Neural progenitor cell (in vitro differentiated cells): Measurements from ENCODE around the gene MED13L. TPM values are rescaled to one million over a fixed set of nuclear protein-coding genes. Genes with fewer than 3 reads are reported as not detected.

Source experiments
- DNase-seq: peaks from one replicate; pipeline ENCODE4 v3.0.0-alpha.2; 2016; ENCODE audit warnings: low spot score
- H2AFZ ChIP-seq: fragments of 200-600 bp; sonication (generic); replicated peaks from 2 replicates; pipeline ENCODE4 v1.6.1; 2016; ENCODE audit warnings: antibody characterized with exemption
- H3F3A ChIP-seq: fragments of 200-600 bp; sonication (generic); 2 replicates; pipeline ENCODE4 v1.6.1; 2016; ENCODE audit warnings: antibody characterized with exemption, low read depth
- H3K27ac ChIP-seq: fragments of 200-600 bp; sonication (generic); 2 replicates; pipeline ENCODE4 v1.5.1; 2016; ENCODE audit warnings: mild to moderate bottlenecking
- H3K27me3 ChIP-seq: fragments of 200-600 bp; sonication (generic); 2 replicates; pipeline ENCODE4 v1.6.1; 2016; ENCODE audit warnings: mild to moderate bottlenecking, moderate library complexity
- H3K36me3 ChIP-seq: fragments of 200-600 bp; sonication (generic); 2 replicates; pipeline ENCODE4 v1.5.1; 2016
- H3K4me1 ChIP-seq: fragments of 200-600 bp; sonication (generic); 2 replicates; pipeline ENCODE4 v1.6.1; 2016; ENCODE audit warnings: mixed run types
- H3K4me2 ChIP-seq: fragments of 200-600 bp; sonication (generic); 2 replicates; pipeline ENCODE4 v1.6.1; 2016
- H3K4me3 ChIP-seq: fragments of 200-600 bp; sonication (generic); 2 replicates; pipeline ENCODE4 v1.5.1; 2016
- H3K79me2 ChIP-seq: fragments of 200-600 bp; sonication (generic); 2 replicates; pipeline ENCODE4 v1.6.1; 2016; ENCODE audit warnings: low read depth
- H3K9ac ChIP-seq: fragments of 200-600 bp; sonication (generic); 2 replicates; pipeline ENCODE4 v1.6.1; 2016
- H3K9me3 ChIP-seq: fragments of 200-600 bp; sonication (generic); 2 replicates; pipeline ENCODE4 v1.5.1; 2016; ENCODE audit warnings: low read depth
- H4K20me1 ChIP-seq: fragments of 200-600 bp; sonication (generic); 2 replicates; pipeline ENCODE4 v1.6.1; 2016; ENCODE audit warnings: low read depth
- H3K27ac Mint-ChIP-seq: 3 replicates; pipeline ENCODE4 v1.8.0; 2021; ENCODE audit warnings: mixed read lengths
- H3K27me3 Mint-ChIP-seq: 2 replicates; pipeline ENCODE4 v1.8.0; 2022; ENCODE audit warnings: low read depth, mild to moderate bottlenecking, inconsistent platforms, moderate library complexity, mixed read lengths; ENCODE audit not compliant: insufficient read depth
- H3K36me3 Mint-ChIP-seq: 3 replicates; pipeline ENCODE4 v1.8.0; 2021; ENCODE audit warnings: mixed read lengths
- H3K4me1 Mint-ChIP-seq: 3 replicates; pipeline ENCODE4 v1.8.0; 2021; ENCODE audit warnings: mixed read lengths
- H3K4me3 Mint-ChIP-seq: 3 replicates; pipeline ENCODE4 v1.8.0; 2021; ENCODE audit warnings: mild to moderate bottlenecking, moderate library complexity, mixed read lengths
- H3K9me3 Mint-ChIP-seq: 3 replicates; pipeline ENCODE4 v1.8.0; 2020; ENCODE audit warnings: mixed read lengths
- CTCF ChIP-seq: fragments of 200-600 bp; sonication (generic); IDR thresholded peaks from 2 replicates; pipeline ENCODE4 v1.5.1; 2017; ENCODE audit warnings: antibody characterized with exemption, mild to moderate bottlenecking
- EZH2 ChIP-seq: fragments of 200-600 bp; sonication (generic); IDR thresholded peaks from 2 replicates; pipeline ENCODE4 v1.6.1; 2017; ENCODE audit warnings: antibody characterized with exemption, mild to moderate bottlenecking, moderate library complexity
- EZH2phosphoT487 ChIP-seq: fragments of 200-600 bp; sonication (generic); IDR thresholded peaks from 2 replicates; pipeline ENCODE4 v1.6.1; 2017; ENCODE audit warnings: antibody characterized with exemption
- total RNA-seq: library from RNA; depleted of rRNA; stranded (reverse); fragments of >200 nt; gene quantifications from 2 replicates; pipeline ENCODE4 v1.2.3, GENCODE V29; 2015; ENCODE audit warnings: low replicate concordance

MED13L gene
- total RNA-seq, 1 donor from 2014 or later, result 149 TPM

GRCh38 chr12:115936997-115937916, 340.2 kb downstream of the MED13L start:
- Mint-ChIP-seq H3K36me3 (no peaks in the 10 kb centered on the region), H3K4me3 (no peak overlapping the region), H3K9me3 (peaks cover 8% of the 10 kb centered on the region), H3K4me1 (no peaks in the 10 kb centered on the region), H3K27ac (no peak overlapping the region), H3K27me3 (no peaks in the 10 kb centered on the region)
- no peaks in the 10 kb centered on the region for H4K20me1 ChIP-seq
- no peaks in the 10 kb centered on the region for H3K9me3 ChIP-seq
- no peaks in the 10 kb centered on the region for H3K79me2 ChIP-seq
- TF ChIP-seq CTCF (no peak), EZH2phosphoT487 (no peak), EZH2 (no peak)
- H3K4me2 ChIP-seq, result no peak overlapping the region
- no peak overlapping the region for H3K27ac ChIP-seq
- no peaks in the 10 kb centered on the region for H3K36me3 ChIP-seq
- H3K9ac ChIP-seq, result no peak overlapping the region
- H2AFZ ChIP-seq, result no peak overlapping the region
- no peak for DNase-seq
- no peak overlapping the region for H3K4me3 ChIP-seq
- H3K4me1 ChIP-seq, result no peaks in the 10 kb centered on the region
- no peaks in the 10 kb centered on the region for H3F3A ChIP-seq
- no peaks in the 10 kb centered on the region for H3K27me3 ChIP-seq

- no peak for DNase-seq
- H4K20me1 ChIP-seq, result no peaks in the 10 kb centered on the region
- H2AFZ ChIP-seq, result no peak overlapping the region
- H3K9me3 Mint-ChIP-seq, result peaks cover 8% of the 10 kb centered on the region
- H3K27ac Mint-ChIP-seq, result no peak overlapping the region
- H3K27ac ChIP-seq, result no peak overlapping the region
- no peak overlapping the region for H3K4me3 ChIP-seq
- no peaks in the 10 kb centered on the region for H3K36me3 ChIP-seq
- H3K27me3 ChIP-seq, result no peaks in the 10 kb centered on the region
- no peak overlapping the region for H3K4me3 Mint-ChIP-seq
- H3K79me2 ChIP-seq, result no peaks in the 10 kb centered on the region
- H3K27me3 Mint-ChIP-seq, result no peaks in the 10 kb centered on the region
- no peak overlapping the region for H3K4me2 ChIP-seq
- no peaks in the 10 kb centered on the region for H3F3A ChIP-seq
- TF ChIP-seq EZH2 (no peak), EZH2phosphoT487 (no peak), CTCF (no peak)
- H3K9me3 ChIP-seq, result no peaks in the 10 kb centered on the region
- no peaks in the 10 kb centered on the region for H3K36me3 Mint-ChIP-seq
- H3K4me1 ChIP-seq, result no peaks in the 10 kb centered on the region
- no peak overlapping the region for H3K9ac ChIP-seq
- H3K4me1 Mint-ChIP-seq, result no peaks in the 10 kb centered on the region
Observed at GRCh38 chr12:115934877-115935276, 342.6 kb downstream of the MED13L start.

GRCh38 chr12:115934046-115934445, 343.4 kb downstream of the MED13L start:
- Histone ChIP-seq H3K4me3 (no peak overlapping the region), H3F3A (no peaks in the 10 kb centered on the region), H3K27ac (no peak overlapping the region), H3K4me1 (no peaks in the 10 kb centered on the region), H3K27me3 (no peaks in the 10 kb centered on the region), H4K20me1 (no peaks in the 10 kb centered on the region), H3K36me3 (no peaks in the 10 kb centered on the region), H3K9me3 (no peaks in the 10 kb centered on the region), H3K9ac (no peak overlapping the region), H2AFZ (no peak overlapping the region), H3K4me2 (no peak overlapping the region), H3K79me2 (no peaks in the 10 kb centered on the region)
- H3K27me3 Mint-ChIP-seq, result peaks cover 2% of the 10 kb centered on the region
- H3K4me3 Mint-ChIP-seq, result no peak overlapping the region
- no peak overlapping the region for H3K27ac Mint-ChIP-seq
- no peaks in the 10 kb centered on the region for H3K36me3 Mint-ChIP-seq
- DNase-seq, result no peak
- no peaks in the 10 kb centered on the region for H3K4me1 Mint-ChIP-seq
- no peak for TF ChIP-seq CTCF
- TF ChIP-seq EZH2, result no peak
- no peak for TF ChIP-seq EZH2phosphoT487
- peaks cover 5% of the 10 kb centered on the region for H3K9me3 Mint-ChIP-seq
